Thyroid gland (tissue), 4 donors: Measurements from ENCODE around the gene SH3RF3. TPM values are rescaled to one million over a fixed set of nuclear protein-coding genes. Genes with fewer than 3 reads are reported as not detected.
A peak's percentile ranks its signal among the peaks of the same experiment; 100 is the strongest.

ENCODE experiments used
- DNase-seq, 2 donors: peaks; one replicate each; pipeline ENCODE4 v3.0.0-alpha.2; 2019
- H3K27ac ChIP-seq, 3 donors: fragments of 200-600 bp; sonication (generic); 1 replicate in 2 of 3; 2 replicates in 1 of 3; pipeline ENCODE4 v1.5.1; 2016 to 2019; ENCODE audit warnings: mild to moderate bottlenecking in 1 of 3, moderate library complexity in 1 of 3
- H3K27me3 ChIP-seq: fragments of 200-600 bp; sonication (generic); one replicate; pipeline ENCODE4 v1.5.1; 2019
- H3K36me3 ChIP-seq, 2 donors: fragments of 200-600 bp; sonication (generic); one replicate each; pipeline ENCODE4 v1.5.1; 2016 to 2019
- H3K4me1 ChIP-seq, 2 donors: fragments of 200-600 bp; sonication (generic); one replicate each; pipeline ENCODE4 v1.5.1; 2017 to 2019
- H3K4me3 ChIP-seq, 3 donors: fragments of 200-600 bp; sonication (generic); replicated peaks in 1 of 3; 1 replicate in 2 of 3; 2 replicates in 1 of 3; pipeline ENCODE4 v1.5.1; 2016; ENCODE audit warnings: mild to moderate bottlenecking in 1 of 3
- H3K9me3 ChIP-seq: fragments of 200-600 bp; sonication (generic); one replicate; pipeline ENCODE4 v1.5.1; 2017
- POLR2A ChIP-seq, 2 donors: fragments of 450-650 bp; IDR thresholded peaks; one replicate each; pipeline ENCODE4 v1.6.1; 2017; ENCODE audit warnings: antibody characterized with exemption in 2 of 2, mild to moderate bottlenecking in 2 of 2, moderate library complexity in 1 of 2
- WGBS, 2 donors: methylation state at CpG; one replicate each; pipeline ENCODE4 v1.1.5; 2017; 5-methylcytosine and 5-hydroxymethylcytosine counted together
- intact Hi-C: fragments of 100-400 bp; cut with DNase I; formaldehyde crosslinking; loops from one replicate; pipeline ENCODE4 v1.15.1; 2023
- total RNA-seq, 4 donors: library from RNA; depleted of rRNA; stranded (reverse); fragments of >200 nt; gene quantifications; one replicate each; pipeline ENCODE4 v1.2.3, GENCODE V29; 2016
- TF ChIP-seq, protein P1 (sequence below), 6 experiments: fragments of 200-600 bp in 3 of 6; fragments of 450-650 bp in 3 of 6; sonication (generic) in 3 of 6; IDR thresholded peaks; one replicate each; pipeline ENCODE4 v1.5.1; 2016 to 2019; ENCODE audit warnings: antibody characterized with exemption in 6 of 6, mild to moderate bottlenecking in 2 of 6, inconsistent platforms in 1 of 6, moderate library complexity in 1 of 6

The SH3RF3 gene
- total RNA-seq, 4 donors from 2014 or later: 2.1 to 7.4 (median 2.8) TPM

DNA sequence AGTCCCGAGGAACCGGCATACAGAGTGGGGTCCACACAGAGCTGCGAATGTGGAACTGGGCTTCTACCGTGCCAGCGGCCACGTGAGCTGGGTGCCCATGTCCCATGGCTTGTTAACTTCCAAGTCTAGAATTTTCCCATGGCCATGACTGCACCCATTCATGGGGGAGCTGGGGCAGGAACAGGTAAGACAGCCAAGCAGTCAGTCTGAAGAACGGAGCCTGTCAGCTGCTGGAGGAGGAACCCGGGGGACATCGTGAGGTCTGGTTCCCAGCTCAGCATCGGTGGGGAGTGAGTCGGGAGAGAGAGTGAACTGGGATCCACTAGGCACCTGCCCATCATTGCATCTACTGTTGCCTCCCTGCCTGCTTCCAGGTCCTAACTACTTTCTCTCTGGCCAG is 86.9 kb downstream of the SH3RF3 start:
- Histone ChIP-seq H3K4me1 (peaks cover 0 to 10% of the 10 kb centered on the region in 2 donors), H3K4me3 (no peak overlapping the region), H3K36me3 (no peaks in the 10 kb centered on the region), H3K27ac (no peak overlapping the region), H3K27me3 (no peaks in the 10 kb centered on the region), H3K9me3 (no peaks in the 10 kb centered on the region)
- intact Hi-C loops: no loop called here
- no peak for TF ChIP-seq POLR2A (IDR thresholded peaks at IDR 0.05)
- TF ChIP-seq, protein P1, sequence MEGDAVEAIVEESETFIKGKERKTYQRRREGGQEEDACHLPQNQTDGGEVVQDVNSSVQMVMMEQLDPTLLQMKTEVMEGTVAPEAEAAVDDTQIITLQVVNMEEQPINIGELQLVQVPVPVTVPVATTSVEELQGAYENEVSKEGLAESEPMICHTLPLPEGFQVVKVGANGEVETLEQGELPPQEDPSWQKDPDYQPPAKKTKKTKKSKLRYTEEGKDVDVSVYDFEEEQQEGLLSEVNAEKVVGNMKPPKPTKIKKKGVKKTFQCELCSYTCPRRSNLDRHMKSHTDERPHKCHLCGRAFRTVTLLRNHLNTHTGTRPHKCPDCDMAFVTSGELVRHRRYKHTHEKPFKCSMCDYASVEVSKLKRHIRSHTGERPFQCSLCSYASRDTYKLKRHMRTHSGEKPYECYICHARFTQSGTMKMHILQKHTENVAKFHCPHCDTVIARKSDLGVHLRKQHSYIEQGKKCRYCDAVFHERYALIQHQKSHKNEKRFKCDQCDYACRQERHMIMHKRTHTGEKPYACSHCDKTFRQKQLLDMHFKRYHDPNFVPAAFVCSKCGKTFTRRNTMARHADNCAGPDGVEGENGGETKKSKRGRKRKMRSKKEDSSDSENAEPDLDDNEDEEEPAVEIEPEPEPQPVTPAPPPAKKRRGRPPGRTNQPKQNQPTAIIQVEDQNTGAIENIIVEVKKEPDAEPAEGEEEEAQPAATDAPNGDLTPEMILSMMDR (IDR thresholded peaks at IDR 0.05): no peak
- WGBS, 2 donors: 94 to 97% methylated on average over 10 to 11 of the region's 11 CpGs
- DNase-seq: no peak

DNA sequence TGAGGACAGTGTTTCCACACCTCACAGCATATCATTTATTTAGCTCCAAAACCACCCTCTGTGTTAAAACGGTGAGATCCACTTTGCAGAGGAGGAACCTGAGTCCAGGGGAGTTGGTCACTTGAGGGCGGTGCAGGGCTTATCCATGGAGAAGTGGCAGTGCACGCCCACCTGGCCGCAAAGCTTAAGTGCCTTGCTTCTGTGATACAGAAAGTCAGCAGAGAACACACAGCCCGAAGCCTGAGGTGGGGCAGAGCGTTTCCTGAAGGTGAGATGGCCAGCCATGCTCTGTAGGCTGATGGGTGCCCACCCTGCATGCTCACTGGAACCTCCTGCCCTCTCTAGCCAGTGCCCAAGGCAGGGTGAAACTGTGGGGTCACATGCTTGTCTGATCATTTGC is 87.3 kb downstream of the SH3RF3 start:
- TF ChIP-seq POLR2A (IDR thresholded peaks at IDR 0.05): no peak
- TF ChIP-seq, protein P1 (IDR thresholded peaks at IDR 0.05): peak in 4 of 6 experiments; percentile 12 to 27 (median 26)
- WGBS, 2 donors: 38 to 51% methylated on average over 6 of the region's 6 CpGs
- Histone ChIP-seq H3K36me3 (no peaks in the 10 kb centered on the region), H3K27me3 (no peaks in the 10 kb centered on the region), H3K4me3 (no peak overlapping the region), H3K9me3 (no peaks in the 10 kb centered on the region), H3K27ac (no peak overlapping the region), H3K4me1 (peaks cover 0 to 9% of the 10 kb centered on the region in 2 donors)
- intact Hi-C loops: no loop called here
- peak; percentile 72 to 74 for DNase-seq

DNA sequence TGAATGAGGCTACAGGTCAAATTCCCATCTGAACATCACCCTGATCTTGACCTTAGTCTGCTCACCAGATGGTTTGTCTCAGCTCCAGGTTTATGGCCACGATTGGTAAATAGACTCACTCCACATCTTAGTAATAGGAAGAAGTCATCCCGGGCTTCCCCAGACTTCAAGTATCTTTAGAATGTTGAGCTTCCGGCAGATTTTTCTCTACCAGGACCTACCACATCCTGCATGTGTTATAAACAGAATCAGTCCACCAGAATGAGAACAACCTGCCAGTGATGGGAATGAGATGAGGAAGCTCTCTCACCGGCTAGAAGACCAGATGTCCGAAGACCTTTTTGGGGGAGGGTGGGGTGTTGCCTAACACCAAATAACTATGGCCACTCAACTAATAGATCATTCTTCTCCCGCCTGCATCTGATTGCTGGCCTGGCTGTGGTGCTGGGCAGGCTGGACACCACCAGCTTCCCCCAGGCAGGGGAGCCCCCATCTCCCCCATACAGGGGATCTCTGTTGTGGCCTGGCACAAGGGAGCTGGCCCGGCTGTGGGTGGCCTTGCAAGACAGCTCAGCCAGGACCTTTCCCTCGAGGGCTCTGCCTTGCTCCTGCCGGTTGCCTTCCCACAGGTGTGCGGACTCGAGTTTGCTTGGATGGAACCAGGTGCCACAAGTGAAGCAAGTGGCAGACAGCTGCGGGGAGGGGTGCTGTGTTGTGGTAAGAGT is 88.5 kb downstream of the SH3RF3 start:
- Histone ChIP-seq H3K27me3 (no peaks in the 10 kb centered on the region), H3K4me1 (peaks cover 0 to 9% of the 10 kb centered on the region in 2 donors), H3K36me3 (no peaks in the 10 kb centered on the region), H3K9me3 (no peaks in the 10 kb centered on the region), H3K27ac (no peak overlapping the region), H3K4me3 (no peak overlapping the region)
- no peak for DNase-seq
- 83 to 87% methylated on average over 7 to 11 of the region's 12 CpGs for WGBS, 2 donors
- no peak for TF ChIP-seq POLR2A (IDR thresholded peaks at IDR 0.05)
- TF ChIP-seq, protein P1 (IDR thresholded peaks at IDR 0.05): no peak
- intact Hi-C loops: no loop called here

DNA sequence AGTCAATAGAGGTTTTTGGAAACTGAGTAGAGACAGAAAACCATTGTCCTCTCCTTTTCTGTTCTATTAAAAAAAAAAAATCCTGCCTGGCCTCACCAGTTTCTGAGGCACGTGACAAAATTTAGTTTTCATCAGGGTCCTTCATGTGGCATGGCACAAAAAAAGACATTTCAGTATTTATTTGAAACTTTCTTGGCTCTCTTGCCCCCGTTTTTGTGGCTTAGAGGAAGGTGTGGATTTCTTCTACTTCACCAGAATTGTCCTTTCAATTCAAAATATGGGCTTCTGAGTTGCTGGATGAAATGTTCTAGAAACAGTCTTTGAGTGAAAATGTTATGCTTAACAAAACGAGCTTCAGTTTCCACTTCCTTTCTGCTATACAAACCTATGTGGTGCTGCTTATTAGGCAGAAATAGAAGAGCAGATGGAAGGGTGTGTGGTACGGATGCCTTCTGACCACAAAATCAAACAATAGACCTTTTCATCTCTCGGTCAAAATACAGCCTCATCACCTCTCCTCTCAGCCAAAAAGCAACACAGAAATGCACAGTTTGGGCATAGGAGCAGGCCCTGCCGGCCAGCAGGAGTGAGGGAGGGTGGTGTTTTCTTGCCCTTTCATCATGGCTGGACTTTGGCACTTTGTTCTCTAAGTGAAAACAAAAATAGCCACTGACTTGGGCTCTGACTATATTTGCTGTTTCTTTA is 89.2 kb downstream of the SH3RF3 start:
- Histone ChIP-seq H3K9me3 (no peaks in the 10 kb centered on the region), H3K27ac (no peak overlapping the region), H3K36me3 (no peaks in the 10 kb centered on the region), H3K27me3 (no peaks in the 10 kb centered on the region), H3K4me1 (peaks cover 0 to 9% of the 10 kb centered on the region in 2 donors), H3K4me3 (no peak overlapping the region)
- WGBS, 2 donors: 71 to 72% methylated on average over 6 of the region's 6 CpGs
- DNase-seq: no peak
- TF ChIP-seq POLR2A (IDR thresholded peaks at IDR 0.05): no peak
- TF ChIP-seq, protein P1 (IDR thresholded peaks at IDR 0.05): no peak
- intact Hi-C loops: no loop called here

DNA sequence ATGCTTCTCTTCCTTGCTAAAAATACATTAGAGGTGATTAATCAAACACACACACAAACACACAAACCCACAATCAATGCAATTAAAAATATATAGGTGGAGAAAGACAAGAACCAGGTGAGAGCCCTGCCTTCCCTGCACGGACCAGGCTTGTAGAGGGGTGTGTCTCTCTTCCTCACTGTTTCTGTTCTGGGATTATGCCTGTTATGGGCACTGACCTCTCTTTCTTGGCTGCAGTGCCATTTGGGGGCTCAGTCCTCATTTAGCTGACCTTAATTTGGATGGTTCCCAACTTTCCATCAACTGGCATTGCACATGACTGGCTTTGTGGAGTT is 89.8 kb downstream of the SH3RF3 start:
- peaks cover 0 to 5% of the 10 kb centered on the region in 2 donors for H3K4me1 ChIP-seq
- intact Hi-C loops: no loop called here
- H3K9me3 ChIP-seq: no peaks in the 10 kb centered on the region
- DNase-seq: no peak
- H3K4me3 ChIP-seq: no peak overlapping the region
- no peaks in the 10 kb centered on the region for H3K36me3 ChIP-seq
- 70 to 74% methylated on average over 1 of the region's 1 CpG for WGBS, 2 donors
- no peak overlapping the region for H3K27ac ChIP-seq
- TF ChIP-seq, protein P1 (IDR thresholded peaks at IDR 0.05): no peak
- TF ChIP-seq POLR2A (IDR thresholded peaks at IDR 0.05): no peak
- no peaks in the 10 kb centered on the region for H3K27me3 ChIP-seq
